GM23338 (cell line): ENCODE results near the gene DNASE1L2.

Experiments
- CTCF ChIP-seq, 2 experiments: fragments of 200-600 bp in 1 of 2; sonication (generic) in 1 of 2; conservative IDR thresholded peaks; 2 replicates each; pipeline versions ENCODE4 v1.5.1 to v1.6.1; 2016 to 2017; ENCODE audit warnings: antibody characterized with exemption in 2 of 2, low read depth in 2 of 2, mild to moderate bottlenecking in 2 of 2, moderate library complexity in 1 of 2
- EZH2 ChIP-seq: fragments of 200-600 bp; sonication (generic); IDR thresholded peaks from one replicate; pipeline ENCODE4 v1.8.0; 2017; ENCODE audit warnings: antibody characterized with exemption, mild to moderate bottlenecking, low read depth; ENCODE audit not compliant: unreplicated experiment
- POLR2AphosphoS5 ChIP-seq: IDR thresholded peaks from 2 replicates; pipeline ENCODE4 v1.6.1; 2016; ENCODE audit warnings: antibody characterized with exemption, low read depth
- ZNF331 ChIP-seq: fragments of 250-450 bp; sonication (Bioruptor Pico); IDR thresholded peaks from 2 replicates; pipeline ENCODE4 v1.5.0; 2020; ENCODE audit warnings: low read depth, mild to moderate bottlenecking, moderate library complexity

- TF ChIP-seq CTCF (conservative IDR thresholded peaks at IDR 0.05; ENCODE audit: low read depth in 2 of 2) (no peak), POLR2AphosphoS5 (no peak), EZH2 (no peak), ZNF331 (no peak)
Observed at GRCh38 chr16:2194166-2194834, 41.9 kb upstream of the DNASE1L2 start.
